Astrocyte of the cerebellum (primary cell): ENCODE results near the gene RASL11B.

Experiments
- DNase-seq: peaks from one replicate; pipeline ENCODE4 v3.0.0-alpha.2; 2011; ENCODE audit warnings: low read depth
- H3K4me3 ChIP-seq: 2 replicates; pipeline ENCODE4 v1.5.1; 2011; ENCODE audit warnings: mild to moderate bottlenecking, low read depth, low read length, moderate library complexity
- in situ Hi-C: cut with HindIII; loops from 2 replicates; pipeline ENCODE4 v1.10.0; 2017; ENCODE audit warnings: low sequenced_read_pairs
- TF ChIP-seq, protein P1 (sequence below): IDR thresholded peaks from 2 replicates; pipeline ENCODE4 v1.5.1; 2012; ENCODE audit warnings: low read length, low read depth, moderate library complexity, mild to moderate bottlenecking; ENCODE audit errors: missing control alignments

Gene RASL11B

DNA sequence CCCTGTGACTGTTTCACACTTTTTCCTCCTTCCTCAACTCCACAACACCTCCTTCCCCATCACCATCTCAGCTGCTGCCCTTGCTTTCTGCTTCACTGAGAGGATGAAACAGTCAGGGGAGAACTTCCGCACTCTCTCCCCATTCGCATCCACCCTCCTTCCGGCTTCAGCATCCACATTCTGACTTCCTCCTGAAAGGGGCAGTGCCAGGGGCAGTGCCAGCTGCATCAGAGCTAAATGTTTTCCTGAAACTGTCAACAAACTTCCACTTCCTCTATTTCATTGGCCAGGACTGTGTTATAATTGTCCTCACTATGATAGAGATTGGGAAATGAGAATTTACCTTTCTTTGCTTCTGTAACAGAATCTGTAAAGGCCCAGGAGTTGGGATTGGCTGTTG, 18.2 kb upstream of the RASL11B start:
- in situ Hi-C loops, result no loop called here
- TF ChIP-seq, protein P1, sequence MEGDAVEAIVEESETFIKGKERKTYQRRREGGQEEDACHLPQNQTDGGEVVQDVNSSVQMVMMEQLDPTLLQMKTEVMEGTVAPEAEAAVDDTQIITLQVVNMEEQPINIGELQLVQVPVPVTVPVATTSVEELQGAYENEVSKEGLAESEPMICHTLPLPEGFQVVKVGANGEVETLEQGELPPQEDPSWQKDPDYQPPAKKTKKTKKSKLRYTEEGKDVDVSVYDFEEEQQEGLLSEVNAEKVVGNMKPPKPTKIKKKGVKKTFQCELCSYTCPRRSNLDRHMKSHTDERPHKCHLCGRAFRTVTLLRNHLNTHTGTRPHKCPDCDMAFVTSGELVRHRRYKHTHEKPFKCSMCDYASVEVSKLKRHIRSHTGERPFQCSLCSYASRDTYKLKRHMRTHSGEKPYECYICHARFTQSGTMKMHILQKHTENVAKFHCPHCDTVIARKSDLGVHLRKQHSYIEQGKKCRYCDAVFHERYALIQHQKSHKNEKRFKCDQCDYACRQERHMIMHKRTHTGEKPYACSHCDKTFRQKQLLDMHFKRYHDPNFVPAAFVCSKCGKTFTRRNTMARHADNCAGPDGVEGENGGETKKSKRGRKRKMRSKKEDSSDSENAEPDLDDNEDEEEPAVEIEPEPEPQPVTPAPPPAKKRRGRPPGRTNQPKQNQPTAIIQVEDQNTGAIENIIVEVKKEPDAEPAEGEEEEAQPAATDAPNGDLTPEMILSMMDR, result no peak
- no peak overlapping the region for H3K4me3 ChIP-seq
- DNase-seq, result no peak

DNA sequence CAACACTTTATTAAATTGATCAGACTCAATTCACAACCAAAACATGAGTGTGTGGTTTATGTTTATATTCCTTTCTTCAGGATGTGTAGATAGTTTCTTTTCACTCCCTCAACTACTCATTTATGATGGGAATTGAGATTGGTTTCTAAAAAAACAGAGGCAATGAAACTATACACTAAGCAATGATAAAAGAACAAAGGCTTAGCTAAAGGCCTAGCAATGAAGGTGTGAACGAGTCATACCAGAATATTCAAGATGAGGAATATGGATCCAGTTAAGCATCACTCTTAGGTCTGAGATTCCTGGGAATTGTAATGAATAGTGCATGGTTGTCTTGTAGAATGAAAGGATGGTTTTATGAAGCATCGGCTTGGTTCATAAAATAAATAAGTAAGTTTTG, 17.5 kb upstream of the RASL11B start:
- TF ChIP-seq, protein P1, result no peak
- no peak for DNase-seq
- no peak overlapping the region for H3K4me3 ChIP-seq
- in situ Hi-C loops, result no loop called here

DNA sequence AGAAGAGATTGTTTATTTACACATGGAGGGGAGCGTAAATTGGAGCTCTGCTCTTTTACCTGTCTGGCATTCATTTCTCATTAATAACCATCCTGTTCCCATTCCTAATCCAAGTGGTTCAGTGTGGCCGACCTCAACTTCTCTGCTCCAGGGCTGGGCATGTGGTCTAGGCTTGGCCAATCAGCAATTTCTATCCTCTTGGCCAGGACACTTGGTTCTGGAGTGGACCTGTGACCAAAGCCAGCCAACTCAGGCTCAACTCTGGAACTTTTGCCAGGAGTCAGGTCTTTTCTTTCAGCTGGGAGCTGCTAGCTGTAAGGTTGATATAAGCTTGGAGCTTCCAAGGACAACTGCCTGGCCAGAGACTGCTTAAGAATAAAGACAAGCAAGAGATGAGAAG, 15.6 kb upstream of the RASL11B start:
- TF ChIP-seq, protein P1, result no peak
- H3K4me3 ChIP-seq, result no peak overlapping the region
- in situ Hi-C loops, result no loop called here
- no peak for DNase-seq

DNA sequence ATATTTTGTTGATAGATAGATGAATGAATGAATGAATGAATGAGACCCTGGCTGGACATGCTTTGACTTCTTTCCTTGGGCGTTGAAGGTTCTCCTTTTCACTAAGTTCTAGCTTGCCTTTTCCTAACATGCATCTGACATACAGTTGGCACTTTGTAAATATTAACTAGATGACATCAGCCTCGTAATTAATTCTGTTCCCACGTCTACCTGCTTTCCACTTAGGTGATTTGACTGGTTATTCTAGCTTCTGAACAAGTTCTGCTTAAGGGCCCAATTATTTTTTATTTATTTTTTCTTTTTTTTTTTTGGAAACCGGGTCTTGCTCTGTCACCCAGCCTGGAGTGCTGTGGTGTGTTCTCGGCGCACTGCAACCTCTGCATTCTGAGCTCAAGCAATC, 13.9 kb upstream of the RASL11B start:
- no peak overlapping the region for H3K4me3 ChIP-seq
- TF ChIP-seq, protein P1, result no peak
- in situ Hi-C loops, result no loop called here

DNA sequence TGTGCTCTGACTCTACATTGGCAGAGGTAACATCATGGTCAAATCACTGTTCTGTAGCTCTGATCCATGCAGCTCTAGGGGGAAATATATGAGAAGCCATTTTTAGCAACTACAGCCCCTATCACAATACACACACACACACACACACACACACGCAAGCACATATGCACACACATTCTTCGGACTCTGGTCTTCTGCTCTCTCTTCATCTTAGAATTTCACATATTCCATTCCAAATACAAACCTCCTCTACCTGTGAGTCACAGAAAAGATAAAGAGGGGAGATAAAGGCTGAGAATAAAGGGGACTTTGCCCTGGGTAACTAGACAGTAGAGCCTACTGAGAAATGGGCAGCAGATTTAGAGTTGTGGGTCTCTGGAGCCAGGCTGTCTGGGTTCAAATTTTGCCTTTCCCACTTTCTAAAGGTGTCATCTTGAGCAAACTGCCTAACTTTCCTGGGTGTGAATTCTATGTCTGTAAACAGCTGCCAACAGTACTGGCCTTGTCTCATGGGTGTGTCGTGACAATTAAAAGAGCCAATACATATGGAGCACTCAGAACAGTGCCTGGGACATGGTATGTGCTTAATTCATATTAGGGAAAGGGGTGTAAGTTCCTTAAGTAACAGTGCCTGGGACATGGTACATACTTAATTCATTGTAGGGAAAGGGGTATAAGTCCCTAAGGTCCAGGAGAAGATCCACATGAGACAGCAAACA, 11.6 kb upstream of the RASL11B start:
- H3K4me3 ChIP-seq, result no peak overlapping the region
- TF ChIP-seq, protein P1, result no peak
- DNase-seq, result no peak
- in situ Hi-C loops, result no loop called here

More for the DNA sequence above, 13.9 kb upstream of the RASL11B start:
- DNase-seq, result no peak

DNA sequence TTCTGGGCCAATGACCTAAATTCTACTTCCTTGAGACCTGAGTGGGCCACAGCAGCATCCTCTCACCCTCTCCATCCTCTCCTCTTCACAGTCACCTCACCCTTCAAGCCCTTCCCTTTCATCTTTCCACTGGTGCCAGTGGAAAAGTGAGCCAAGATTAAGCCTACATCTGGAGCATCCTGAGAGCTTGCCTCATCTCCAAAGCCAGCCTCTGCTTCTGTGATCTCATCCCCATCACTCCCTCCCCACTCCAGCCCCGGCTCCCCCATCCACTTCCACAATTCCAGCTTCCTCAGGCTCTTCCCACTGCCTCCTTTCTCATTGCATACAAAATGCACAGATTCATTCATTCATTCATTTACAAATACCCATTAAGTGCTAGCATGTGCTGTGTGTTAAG, 10.1 kb upstream of the RASL11B start:
- H3K4me3 ChIP-seq, result no peak overlapping the region
- in situ Hi-C loops, result no loop called here
- DNase-seq, result no peak
- TF ChIP-seq, protein P1, result no peak
